Kasumi-1 (cell line): ENCODE data around the gene GADD45G.

Experiments used
- DNase-seq, 2 experiments: peaks; one replicate each; lab custom pipeline; 2025; lab: John Stamatoyannopoulos, UW

The GADD45G gene

GRCh38 chr9:89604729-89605464 is at the start of gene GADD45G:
GADD45G (plus strand) TSS chr9:89605012; CDS start chr9:89605122, 110 bp downstream.
- peak; percentile 44 to 56 for DNase-seq

DNA sequence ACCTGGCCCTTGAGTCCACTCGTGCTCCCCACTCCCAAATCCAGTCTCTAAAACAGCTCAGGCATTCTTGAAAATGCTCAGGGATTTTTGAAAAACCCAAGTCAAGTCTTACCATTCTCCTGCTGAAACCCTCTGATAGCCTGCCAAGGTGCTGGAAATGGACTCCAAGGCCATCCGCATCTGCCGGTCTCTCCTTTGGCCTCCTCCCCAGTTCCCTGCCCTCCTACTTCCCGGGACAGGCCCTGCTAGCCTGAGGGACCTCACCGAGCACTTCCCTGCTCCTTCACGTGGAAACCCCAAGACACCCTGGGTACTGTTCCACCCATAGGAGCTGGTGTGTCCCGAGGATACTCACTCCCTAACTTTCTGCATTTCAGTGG is 49.8 kb upstream of the GADD45G start:
- no peak for DNase-seq

DNA sequence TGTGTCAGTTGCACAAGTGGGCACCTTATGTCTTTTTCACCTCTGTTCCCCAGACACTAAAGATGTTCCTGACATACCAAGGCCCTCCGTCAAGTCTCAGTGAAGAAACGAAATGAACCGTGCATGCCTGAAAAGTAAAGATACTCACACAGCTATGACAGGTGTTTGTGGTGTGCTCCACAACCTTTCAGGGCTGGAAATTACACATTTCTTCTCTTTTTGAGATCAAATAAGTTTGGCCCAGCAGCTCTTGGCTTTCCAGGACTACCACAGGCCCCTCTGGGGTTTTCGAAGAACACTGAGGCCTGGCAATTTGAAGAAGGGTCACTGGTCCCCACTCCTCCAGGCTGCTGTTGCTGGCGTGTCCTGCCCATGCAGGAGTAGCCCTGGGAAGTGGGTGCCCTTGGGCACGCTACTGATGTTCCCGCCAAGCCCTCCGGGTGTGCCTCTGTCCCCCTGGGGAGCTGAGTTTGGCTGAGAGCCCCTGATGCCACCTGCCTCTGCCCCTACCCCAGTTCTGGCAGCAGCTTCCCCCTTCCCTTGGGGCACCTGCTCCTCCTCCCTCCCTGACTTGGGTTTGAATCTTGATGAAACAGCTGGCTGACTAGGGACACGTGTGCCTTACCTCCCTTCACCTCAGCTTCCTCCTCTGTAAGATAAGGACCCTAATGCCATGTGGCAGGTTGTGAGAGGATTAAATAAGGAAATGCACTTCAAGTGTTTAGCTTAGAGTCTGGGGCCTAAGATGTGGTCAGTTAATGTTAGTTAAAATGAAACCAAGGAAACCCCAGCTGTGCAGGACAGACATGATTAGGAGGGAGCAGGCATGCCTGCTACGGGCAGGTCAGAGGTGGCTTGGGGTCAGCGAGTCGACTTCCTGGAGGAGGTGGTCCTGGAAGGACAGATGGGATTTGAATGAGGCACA is 49.1 kb upstream of the GADD45G start:
- DNase-seq, result peak in 1 of 2 experiments; percentile 37

- DNase-seq, result no peak
Observed at GRCh38 chr9:89558196-89558899, 46.5 kb upstream of the GADD45G start.

GRCh38 chr9:89558948-89559347 is 45.9 kb upstream of the GADD45G start:
- no peak for DNase-seq

GRCh38 chr9:89562186-89562814 is 42.5 kb upstream of the GADD45G start:
- no peak for DNase-seq

GRCh38 chr9:89563571-89564345 is 41.1 kb upstream of the GADD45G start:
- no peak for DNase-seq

DNA sequence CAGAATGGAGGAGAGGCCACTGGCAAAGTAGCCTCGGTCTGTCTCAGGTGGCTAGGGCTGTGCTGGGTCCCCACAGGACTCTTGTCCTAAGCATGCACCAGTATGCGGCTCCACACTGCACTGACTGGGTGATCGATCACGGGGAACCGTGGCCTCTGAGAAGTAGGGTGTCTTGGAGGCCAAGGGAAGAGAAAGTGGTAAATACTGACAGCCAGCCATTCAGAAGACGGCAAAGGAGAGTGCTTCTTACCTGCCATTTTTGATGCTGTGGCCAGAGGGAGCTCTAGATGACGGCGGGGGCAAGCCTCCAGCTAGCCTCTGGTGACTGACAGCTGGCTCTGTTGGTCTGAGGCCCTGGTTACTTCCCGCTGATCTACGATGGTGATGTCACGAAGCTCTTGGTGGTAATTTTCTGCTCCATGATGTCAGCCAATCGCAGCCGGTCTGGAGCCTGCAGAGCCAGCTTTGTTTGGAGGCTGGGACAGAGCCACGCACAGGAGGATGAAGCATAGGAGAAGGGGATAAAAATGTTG is 40.4 kb upstream of the GADD45G start:
- DNase-seq, result peak in 1 of 2 experiments; percentile 9

DNA sequence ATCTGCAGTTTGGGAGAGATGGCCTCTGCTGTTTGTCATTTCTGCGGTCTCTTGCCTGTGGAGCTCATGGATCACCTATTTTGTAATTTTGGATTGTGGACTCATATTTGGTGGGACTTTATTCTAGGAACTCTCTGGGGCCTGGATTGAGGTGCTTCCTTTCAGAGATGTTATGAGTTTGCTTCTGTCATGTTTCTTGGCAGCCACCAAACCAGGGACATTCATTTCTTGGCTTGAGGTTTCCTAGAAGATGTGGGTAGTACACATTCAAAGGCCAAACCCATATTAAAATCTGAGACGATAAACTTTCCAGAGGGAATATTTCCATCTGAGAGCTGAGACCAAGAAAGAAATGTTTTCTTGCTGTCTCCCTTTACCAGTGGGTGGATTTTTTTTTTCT is 37.2 kb upstream of the GADD45G start:
- DNase-seq, result no peak

GRCh38 chr9:89574309-89574708 is 30.5 kb upstream of the GADD45G start:
- DNase-seq, result no peak

GRCh38 chr9:89576404-89576839 is 28.4 kb upstream of the GADD45G start:
- DNase-seq, result peak; percentile 31 to 58

DNA sequence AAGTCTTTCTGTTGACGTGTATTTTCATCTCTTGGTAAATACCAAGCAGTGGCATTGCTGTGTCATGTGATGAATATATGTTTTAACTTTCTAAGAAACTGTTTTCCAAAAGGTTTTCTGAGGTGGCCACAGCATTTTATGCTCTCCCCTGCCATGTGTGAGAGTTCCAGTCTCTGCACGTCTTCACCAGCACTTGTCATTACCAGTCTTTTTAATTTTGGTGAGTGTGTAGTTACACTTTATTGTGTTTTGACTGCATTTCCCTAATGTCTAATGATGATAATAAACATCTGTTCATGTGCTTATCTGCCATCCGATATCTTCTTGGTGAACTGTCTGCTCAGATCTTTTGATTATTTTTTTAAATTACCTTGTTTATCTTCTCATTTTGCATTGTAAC is 27.4 kb upstream of the GADD45G start:
- DNase-seq, result no peak

DNA sequence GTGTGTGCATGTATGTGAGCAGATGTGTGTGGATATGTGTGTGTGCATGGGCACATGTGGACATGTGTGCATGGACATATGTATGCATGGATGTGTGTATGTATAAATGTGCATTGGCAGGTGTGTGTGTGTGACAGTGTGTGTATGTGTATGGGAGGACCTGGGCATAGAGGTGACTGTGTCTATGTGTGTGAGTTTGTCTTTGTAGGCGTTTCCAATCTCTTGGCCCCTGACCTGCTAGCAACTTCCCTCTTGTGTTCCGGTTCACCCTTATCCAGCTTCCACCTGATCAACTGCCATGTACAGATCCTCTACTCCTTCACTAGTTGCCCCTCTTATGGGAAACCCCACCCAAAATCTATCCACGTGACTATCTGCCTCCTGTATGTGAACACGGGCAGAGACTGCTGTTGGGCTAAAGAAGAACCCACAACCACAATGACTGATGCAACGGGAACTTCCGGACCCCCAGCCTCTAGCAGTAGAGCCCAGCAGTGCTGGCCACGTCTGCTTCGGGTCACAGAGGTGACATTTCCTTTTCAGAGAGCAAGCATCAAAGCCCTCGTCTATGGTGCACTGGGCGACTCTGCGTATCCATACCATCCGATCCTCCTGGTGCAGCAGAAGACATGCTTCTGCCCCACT is 24.9 kb upstream of the GADD45G start:
- no peak for DNase-seq

- DNase-seq, result no peak
Observed at GRCh38 chr9:89586311-89586710, 18.5 kb upstream of the GADD45G start.

DNA sequence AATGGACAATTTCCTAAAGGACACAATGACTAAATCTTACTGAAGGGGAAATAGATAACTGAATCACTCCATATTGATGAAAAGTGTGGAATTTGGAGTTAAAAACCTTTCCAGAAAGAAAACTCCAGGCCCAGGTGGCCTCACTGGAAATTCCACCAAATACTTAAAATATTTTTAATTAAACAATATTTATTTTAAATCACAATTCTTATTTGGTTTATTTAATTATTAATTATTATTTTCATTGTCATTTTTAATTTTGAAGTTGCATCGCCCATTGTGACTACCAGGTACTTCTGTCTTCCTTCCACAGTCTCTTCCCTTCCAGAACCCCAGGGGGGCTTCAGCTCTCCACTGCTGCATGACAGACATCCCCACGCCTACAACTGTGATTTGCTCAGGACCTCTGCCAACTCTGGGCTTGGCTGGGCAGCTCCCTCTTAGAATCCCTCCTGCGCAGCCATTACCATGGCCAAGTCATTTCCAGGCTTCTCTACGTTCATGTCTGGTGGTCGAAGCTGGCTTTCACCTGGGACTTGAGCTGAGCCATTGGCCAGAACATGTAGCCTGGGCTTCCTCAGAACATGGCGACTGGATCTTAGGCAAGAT is 16.4 kb upstream of the GADD45G start:
- no peak for DNase-seq

GRCh38 chr9:89590415-89590814 is 14.4 kb upstream of the GADD45G start:
- DNase-seq, result no peak

GRCh38 chr9:89591274-89592212 is 13.3 kb upstream of the GADD45G start:
- DNase-seq, result no peak

DNA sequence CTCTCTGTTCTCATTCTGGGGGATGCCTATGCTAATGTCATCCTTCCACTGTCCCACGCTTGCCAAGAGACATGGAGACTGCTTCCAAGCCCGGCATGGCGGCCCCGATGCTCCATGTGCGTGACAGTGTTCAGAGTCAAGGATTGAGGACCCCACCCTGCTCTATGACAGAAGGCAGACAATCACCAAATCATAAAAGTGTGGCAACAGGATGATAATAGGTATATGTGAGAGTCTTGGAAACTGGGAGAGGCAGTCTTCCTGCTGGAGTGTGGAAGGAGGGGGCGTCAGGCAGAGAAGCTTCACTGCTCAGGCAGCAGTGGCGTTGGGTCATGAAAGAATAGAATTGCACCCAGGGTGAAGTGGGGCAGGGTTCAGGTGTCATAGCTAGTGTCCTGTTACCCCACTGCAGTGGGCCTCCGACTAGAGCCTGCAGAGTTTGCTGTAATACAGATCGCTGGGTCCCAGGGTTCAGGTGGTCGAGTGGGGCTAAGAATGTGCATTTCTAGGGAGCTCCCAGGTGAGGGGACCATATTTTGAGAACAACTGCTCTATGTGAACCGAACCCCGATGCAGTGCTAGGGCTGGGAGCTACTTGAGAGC is 12.5 kb upstream of the GADD45G start:
- no peak for DNase-seq
